ENCODE results near the gene MLH3.

GRCh38 chr14:75025082-75025481, 26.2 kb downstream of the MLH3 start:
- TF ChIP-seq CTCF (IDR thresholded peaks at IDR 0.05) (no peak), EP300 (IDR thresholded peaks at IDR 0.05) (no peak), POLR2A (IDR thresholded peaks at IDR 0.05) (no peak)

All from tibial nerve (tissue), 4 donors.